PC-3 (cell line): ENCODE data around the gene EGF.

ENCODE experiments used
- EZH2 ChIP-seq: fragments of 300-600 bp; sonication (generic); IDR thresholded peaks from one replicate; pipeline ENCODE4 v1.6.1; 2017; ENCODE audit warnings: antibody characterized with exemption, mild to moderate bottlenecking, low read length; ENCODE audit not compliant: unreplicated experiment
- TF ChIP-seq, protein P1 (sequence below): fragments of 300-600 bp; sonication (generic); conservative IDR thresholded peaks from 2 replicates; pipeline ENCODE4 v1.5.1; 2017; ENCODE audit warnings: antibody characterized with exemption, low read depth, mild to moderate bottlenecking, low read length

- no peak for TF ChIP-seq EZH2
- TF ChIP-seq, protein P1, sequence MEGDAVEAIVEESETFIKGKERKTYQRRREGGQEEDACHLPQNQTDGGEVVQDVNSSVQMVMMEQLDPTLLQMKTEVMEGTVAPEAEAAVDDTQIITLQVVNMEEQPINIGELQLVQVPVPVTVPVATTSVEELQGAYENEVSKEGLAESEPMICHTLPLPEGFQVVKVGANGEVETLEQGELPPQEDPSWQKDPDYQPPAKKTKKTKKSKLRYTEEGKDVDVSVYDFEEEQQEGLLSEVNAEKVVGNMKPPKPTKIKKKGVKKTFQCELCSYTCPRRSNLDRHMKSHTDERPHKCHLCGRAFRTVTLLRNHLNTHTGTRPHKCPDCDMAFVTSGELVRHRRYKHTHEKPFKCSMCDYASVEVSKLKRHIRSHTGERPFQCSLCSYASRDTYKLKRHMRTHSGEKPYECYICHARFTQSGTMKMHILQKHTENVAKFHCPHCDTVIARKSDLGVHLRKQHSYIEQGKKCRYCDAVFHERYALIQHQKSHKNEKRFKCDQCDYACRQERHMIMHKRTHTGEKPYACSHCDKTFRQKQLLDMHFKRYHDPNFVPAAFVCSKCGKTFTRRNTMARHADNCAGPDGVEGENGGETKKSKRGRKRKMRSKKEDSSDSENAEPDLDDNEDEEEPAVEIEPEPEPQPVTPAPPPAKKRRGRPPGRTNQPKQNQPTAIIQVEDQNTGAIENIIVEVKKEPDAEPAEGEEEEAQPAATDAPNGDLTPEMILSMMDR = no peak
Observed at GRCh38 chr4:109942292-109942926, 29.7 kb downstream of the EGF start.
